ENCODE data around the gene ARMC6. TPM values are rescaled to one million over a fixed set of nuclear protein-coding genes. Genes with fewer than 3 reads are reported as not detected.

ARMC6 gene
- total RNA-seq, 4 donors from 2014 or later = 16.9 to 39.5 (median 25.4) TPM

DNA sequence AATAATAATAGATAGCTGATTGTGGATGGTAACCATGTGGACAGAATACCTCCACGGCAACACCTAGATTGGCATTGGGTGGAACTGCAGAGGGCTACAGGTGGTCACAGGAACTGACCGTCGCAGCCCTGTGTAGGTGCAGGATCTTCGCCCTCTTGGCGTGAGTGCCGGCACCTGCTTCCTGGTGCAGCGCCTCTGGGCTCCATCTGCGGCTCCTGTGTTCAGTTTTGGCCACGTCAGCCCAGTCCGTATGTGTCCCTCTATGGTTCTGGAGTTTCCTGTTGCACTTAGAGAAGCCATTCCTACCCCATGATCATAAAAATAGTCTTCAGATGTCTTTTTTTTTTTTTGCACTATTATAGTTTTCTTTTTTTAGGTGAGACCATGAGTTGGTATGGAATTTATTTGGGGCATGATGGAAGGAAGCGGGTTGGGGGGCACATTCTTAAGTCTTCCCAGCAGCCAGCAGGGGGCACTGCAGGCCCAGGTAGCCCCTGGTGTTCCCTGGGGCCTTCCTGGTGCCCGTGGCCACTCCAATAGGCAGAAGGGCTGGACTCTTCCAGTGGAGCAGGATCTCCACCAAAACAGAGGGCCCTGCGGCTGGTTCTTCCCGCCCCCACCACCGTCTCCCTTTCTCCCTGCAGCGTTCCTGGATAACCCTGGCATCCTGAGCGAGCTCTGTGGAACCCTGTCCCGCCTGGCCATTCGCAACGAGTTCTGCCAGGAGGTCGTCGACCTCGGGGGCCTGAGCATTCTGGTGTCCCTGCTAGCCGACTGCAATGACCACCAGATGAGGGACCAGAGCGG lies 20.3 kb downstream of the ARMC6 start:
- TF ChIP-seq, protein P1, sequence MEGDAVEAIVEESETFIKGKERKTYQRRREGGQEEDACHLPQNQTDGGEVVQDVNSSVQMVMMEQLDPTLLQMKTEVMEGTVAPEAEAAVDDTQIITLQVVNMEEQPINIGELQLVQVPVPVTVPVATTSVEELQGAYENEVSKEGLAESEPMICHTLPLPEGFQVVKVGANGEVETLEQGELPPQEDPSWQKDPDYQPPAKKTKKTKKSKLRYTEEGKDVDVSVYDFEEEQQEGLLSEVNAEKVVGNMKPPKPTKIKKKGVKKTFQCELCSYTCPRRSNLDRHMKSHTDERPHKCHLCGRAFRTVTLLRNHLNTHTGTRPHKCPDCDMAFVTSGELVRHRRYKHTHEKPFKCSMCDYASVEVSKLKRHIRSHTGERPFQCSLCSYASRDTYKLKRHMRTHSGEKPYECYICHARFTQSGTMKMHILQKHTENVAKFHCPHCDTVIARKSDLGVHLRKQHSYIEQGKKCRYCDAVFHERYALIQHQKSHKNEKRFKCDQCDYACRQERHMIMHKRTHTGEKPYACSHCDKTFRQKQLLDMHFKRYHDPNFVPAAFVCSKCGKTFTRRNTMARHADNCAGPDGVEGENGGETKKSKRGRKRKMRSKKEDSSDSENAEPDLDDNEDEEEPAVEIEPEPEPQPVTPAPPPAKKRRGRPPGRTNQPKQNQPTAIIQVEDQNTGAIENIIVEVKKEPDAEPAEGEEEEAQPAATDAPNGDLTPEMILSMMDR (IDR thresholded peaks at IDR 0.05) = no peak
- no peak for DNase-seq (ENCODE audit: low spot score)
- no peak for ATAC-seq (ENCODE audit: low FRiP score)

DNA sequence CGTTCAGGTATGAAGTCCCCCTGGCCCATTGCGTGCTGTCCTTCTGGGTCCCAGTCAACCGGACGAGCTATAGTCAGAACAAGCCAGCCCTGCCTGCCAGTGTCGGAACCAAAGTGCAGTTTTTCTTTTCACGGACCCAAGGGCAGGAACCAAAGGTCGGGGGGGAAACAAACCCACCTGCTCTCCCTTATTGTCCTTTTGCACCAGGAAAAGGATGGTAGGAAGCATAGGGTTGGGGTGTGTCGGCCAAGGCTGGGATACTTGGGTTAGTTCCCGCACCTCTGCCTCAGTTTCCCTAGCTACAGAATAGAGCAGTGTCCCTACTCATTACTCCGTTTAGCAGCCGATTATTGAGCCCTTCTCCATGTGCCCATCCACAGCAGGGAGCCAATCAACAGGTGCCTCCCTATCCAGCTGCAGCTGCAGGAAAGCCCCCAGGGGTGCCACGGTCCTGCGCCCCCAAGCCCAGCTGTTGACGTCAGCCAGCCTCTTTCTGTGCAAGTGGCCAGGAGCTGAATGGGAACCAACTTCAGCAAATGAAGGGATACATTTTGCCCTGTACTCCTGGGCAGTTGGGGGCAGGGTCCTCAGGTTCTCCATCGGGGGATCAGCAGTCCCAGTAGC lies 21.0 kb downstream of the ARMC6 start:
- TF ChIP-seq, protein P1 (IDR thresholded peaks at IDR 0.05) = no peak
- no peak for DNase-seq (ENCODE audit: low spot score)
- ATAC-seq (ENCODE audit: low FRiP score) = no peak

DNA sequence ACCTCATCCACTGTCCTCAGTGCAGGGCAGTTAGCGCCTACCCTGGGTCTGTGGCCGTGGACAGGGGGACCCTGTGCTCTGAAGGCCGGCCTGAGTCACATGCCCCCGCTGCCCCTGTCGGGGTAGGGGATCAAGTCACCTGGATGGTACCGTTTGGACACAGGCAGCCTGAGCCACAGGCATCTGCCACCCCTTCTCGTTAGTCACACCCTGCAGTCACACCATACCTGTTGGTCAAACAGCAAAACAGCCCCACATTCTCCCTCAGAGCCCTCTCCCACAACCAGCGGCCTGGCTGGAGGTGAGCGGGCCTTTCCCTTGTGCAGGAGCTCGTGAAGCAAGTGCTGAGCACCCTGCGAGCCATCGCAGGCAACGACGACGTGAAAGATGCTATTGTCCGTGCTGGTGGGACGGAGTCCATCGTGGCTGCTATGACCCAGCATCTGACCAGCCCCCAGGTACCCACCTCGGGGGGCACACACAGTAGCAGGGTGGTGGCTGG lies 21.6 kb downstream of the ARMC6 start:
- TF ChIP-seq, protein P1 (IDR thresholded peaks at IDR 0.05) = no peak
- DNase-seq (ENCODE audit: low spot score) (no peak), ATAC-seq (ENCODE audit: low FRiP score) (no peak)

DNA sequence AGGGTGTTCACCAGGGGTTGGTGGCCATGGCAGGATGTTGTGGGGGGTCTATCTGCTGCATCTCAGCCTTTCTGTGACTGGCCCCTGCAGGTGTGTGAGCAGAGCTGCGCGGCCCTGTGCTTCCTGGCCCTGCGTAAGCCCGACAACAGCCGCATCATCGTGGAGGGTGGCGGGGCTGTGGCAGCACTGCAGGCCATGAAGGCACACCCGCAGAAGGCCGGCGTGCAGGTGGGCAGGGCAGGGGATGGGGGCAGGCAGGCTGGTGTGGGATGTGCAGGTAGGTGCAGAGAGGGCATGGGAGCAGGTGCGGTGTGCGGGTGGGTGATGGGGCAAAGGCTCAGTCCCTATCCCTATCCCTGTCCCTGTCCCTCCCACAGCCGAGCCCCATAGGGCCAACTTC lies 22.3 kb downstream of the ARMC6 start:
- TF ChIP-seq, protein P1 (IDR thresholded peaks at IDR 0.05) = no peak
- DNase-seq (ENCODE audit: low spot score) (no peak), ATAC-seq (ENCODE audit: low FRiP score) (no peak)

DNA sequence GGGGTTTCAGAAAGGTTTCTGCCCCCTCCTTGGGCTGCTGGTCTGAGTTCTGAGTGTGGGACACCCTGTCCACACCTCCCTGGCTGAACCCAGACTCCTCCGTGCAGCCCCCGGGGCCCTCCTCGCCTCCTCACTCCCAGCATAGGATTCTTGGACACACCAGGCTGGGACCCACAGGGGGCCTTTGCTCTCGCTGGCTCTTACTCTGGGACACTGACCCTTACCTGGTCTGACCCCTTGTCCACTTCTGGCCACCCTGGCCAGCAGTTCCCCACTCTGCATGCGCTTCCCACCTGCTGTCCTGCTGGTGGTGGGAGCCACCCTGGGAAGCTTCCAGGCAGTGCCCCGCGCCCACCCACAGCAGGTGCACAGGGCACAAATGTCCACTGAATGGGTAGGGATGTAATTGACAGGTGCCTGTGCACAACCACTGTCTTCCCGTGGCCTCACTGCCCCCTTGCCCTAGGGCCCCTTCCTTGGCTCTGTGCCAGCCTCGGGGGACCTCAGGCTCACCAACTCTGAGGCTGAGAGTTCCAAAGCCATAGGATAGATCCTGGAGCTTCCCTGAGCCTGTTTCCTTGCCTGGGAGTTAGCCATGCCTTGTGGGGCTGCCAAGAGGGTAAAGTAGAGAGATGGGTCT lies 23.4 kb downstream of the ARMC6 start:
- DNase-seq (ENCODE audit: low spot score) (no peak), ATAC-seq (ENCODE audit: low FRiP score) (no peak)
- TF ChIP-seq, protein P1 (IDR thresholded peaks at IDR 0.05) = no peak

DNA sequence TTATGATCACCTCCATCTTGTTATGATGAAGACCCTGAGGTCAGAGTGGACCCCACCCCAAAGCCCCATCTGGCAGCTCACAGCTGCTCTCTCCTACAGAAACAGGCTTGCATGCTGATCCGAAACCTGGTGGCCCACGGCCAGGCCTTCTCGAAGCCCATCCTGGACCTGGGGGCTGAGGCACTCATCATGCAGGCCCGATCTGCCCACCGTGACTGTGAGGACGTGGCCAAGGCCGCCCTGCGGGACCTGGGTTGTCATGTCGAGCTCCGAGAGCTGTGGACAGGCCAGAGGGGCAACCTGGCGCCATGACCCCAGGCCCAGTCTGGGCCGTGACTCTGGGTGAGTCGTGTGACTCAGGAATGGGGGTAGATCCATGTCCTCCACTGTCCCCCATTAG lies 23.9 kb downstream of the ARMC6 start:
- DNase-seq (ENCODE audit: low spot score) (no peak), ATAC-seq (ENCODE audit: low FRiP score) (no peak)
- TF ChIP-seq, protein P1 (IDR thresholded peaks at IDR 0.05) = no peak

All from omental fat pad (tissue), 4 donors.